ENCODE results near the gene MKNK1. TPM values are rescaled to one million over a fixed set of nuclear protein-coding genes. Genes with fewer than 3 reads are reported as not detected.
A peak's percentile ranks its signal among the peaks of the same experiment; 100 is the strongest.

MKNK1 gene
- total and polyA plus RNA-seq, 8 donors: 21.2 to 182 (median 36.7) TPM

DNA sequence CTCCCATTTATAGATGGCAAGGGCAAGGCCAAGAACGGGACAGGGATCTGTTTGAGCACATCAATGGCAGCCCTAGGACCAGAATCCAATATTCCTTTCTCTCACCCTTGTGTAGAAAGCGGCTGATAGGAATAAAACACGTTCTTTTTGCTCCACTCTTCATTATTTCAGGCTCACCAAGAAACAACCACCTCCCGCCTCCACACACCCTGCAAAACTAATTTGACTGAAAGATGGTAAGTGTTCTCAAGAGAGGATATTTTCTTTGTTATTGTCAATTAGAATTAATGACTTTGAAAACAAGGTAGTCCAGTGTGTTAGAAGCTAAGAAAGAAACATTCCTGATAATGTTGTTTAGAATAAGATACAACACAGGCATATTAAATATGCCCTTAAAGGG is 40.7 kb downstream of the MKNK1 start:
- DNase-seq: no peak
- no peaks in the 10 kb centered on the region for H3K27me3 ChIP-seq
- 86 to 93% (median 88%) methylated on average over 4 of the region's 4 CpGs for WGBS, 5 donors
- no peaks in the 10 kb centered on the region for H3K9me3 ChIP-seq
- H3K36me3 ChIP-seq: peaks cover 48 to 99% (median 99%) of the 10 kb centered on the region in 4 donors
- TF ChIP-seq, protein P1, sequence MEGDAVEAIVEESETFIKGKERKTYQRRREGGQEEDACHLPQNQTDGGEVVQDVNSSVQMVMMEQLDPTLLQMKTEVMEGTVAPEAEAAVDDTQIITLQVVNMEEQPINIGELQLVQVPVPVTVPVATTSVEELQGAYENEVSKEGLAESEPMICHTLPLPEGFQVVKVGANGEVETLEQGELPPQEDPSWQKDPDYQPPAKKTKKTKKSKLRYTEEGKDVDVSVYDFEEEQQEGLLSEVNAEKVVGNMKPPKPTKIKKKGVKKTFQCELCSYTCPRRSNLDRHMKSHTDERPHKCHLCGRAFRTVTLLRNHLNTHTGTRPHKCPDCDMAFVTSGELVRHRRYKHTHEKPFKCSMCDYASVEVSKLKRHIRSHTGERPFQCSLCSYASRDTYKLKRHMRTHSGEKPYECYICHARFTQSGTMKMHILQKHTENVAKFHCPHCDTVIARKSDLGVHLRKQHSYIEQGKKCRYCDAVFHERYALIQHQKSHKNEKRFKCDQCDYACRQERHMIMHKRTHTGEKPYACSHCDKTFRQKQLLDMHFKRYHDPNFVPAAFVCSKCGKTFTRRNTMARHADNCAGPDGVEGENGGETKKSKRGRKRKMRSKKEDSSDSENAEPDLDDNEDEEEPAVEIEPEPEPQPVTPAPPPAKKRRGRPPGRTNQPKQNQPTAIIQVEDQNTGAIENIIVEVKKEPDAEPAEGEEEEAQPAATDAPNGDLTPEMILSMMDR (IDR thresholded peaks at IDR 0.05): no peak
- TF ChIP-seq EP300 (IDR thresholded peaks at IDR 0.05) (no peak), POLR2AphosphoS5 (IDR thresholded peaks at IDR 0.05) (no peak), POLR2A (IDR thresholded peaks at IDR 0.05) (no peak)
- no peaks in the 10 kb centered on the region for H3K4me1 ChIP-seq
- no peak overlapping the region for H3K4me3 ChIP-seq
- intact Hi-C loops (cut with DNase I; ENCODE audit: low total_unique reads): no loop called here
- H3K27ac ChIP-seq: no peak overlapping the region

DNA sequence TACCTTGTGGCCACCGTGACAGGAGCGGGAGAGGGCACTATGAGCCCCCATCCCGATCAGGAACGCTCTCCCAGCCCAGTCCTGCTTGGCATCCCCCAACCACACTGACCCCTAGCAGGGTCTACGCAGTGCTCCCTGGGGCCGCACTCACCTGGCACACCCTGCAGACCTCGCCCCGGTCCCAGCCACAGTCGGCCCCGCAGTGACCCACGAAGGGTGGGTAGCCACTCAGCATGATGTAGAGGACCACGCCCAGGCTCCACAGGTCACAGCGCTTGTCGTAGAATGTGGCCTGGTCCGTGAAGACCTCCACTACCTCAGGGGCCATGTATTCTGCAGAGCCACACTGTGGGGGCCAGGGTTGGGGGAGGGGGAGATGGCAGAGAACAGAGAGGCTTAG is 41.6 kb downstream of the MKNK1 start:
- intact Hi-C loops (cut with DNase I; ENCODE audit: low total_unique reads): no loop called here
- no peak overlapping the region for H3K27ac ChIP-seq
- TF ChIP-seq, protein P1 (IDR thresholded peaks at IDR 0.05): no peak
- no peak for TF ChIP-seq POLR2AphosphoS5 (IDR thresholded peaks at IDR 0.05)
- no peak for TF ChIP-seq POLR2A (IDR thresholded peaks at IDR 0.05)
- no peak for TF ChIP-seq EP300 (IDR thresholded peaks at IDR 0.05)
- no peaks in the 10 kb centered on the region for H3K4me1 ChIP-seq
- DNase-seq: no peak
- WGBS, 5 donors: 88 to 94% (median 92%) methylated on average over 8 to 15 of the region's 15 CpGs
- peaks cover 47 to 99% (median 98%) of the 10 kb centered on the region in 4 donors for H3K36me3 ChIP-seq
- no peaks in the 10 kb centered on the region for H3K9me3 ChIP-seq
- H3K4me3 ChIP-seq: no peak overlapping the region
- H3K27me3 ChIP-seq: no peaks in the 10 kb centered on the region

DNA sequence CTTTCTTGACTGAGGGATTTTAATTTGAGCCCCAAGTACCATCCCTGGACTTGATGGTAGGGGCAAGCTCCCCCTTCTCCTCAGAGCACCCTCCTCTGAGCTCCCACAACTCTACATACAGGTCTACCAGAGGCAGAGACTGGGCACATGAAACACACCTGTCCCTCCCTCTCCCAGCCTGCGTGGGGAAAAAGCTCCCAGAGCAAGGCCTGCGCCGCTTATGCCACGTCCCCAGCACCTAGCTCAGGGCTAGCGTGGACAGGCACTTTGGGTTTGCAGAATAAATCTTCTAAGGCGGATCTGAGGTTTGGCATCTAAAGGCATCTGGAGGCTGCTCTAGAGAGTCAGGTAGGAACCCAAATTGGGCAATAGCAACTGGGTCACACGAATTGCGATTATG is 45.1 kb downstream of the MKNK1 start:
- no peak overlapping the region for H3K4me3 ChIP-seq
- H3K27ac ChIP-seq: no peak overlapping the region
- peaks cover 41 to 68% (median 67%) of the 10 kb centered on the region in 4 donors for H3K36me3 ChIP-seq

DNA sequence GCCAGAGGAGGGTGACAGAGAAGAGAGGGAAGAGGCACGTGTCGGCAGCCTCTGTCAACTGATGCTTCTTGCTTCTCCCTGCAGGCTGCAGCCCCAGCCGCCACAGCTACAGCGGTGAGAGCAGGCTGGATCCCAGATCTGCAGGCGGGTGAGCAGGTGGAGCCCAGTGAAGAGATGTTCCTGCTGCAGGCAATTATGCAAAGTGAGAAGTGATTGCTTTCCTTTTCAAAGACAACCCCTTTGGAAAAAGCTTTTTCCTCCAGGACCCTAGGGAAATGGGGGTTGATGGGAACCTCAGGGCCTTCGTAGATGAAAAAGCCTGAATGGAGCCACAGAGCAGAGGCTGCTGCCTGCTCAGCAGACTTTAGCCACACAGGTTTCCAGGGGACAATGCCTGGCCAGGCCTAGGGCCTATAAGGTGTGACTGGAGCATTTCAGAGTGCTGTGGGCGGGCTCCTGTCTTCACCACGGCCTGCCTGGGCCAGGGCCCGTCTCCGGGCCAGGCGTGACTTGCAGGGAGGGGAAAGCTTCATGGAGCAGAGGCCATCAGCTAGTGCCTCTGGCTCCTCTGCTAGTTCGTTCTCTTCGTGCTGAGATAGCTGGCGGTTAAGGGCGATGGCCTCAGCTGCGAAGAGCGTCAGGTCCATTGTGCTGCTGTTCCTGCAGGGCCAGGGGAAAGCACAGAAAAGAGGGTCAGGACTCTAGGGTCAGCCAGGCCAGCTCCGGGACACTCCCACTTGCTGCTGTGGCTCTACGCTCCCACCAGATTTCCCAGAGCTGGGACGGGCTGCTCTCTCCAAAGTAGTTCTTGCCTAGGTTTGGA is 45.7 kb downstream of the MKNK1 start:
- Histone ChIP-seq H3K4me3 (no peak overlapping the region), H3K4me1 (no peaks in the 10 kb centered on the region), H3K27me3 (no peaks in the 10 kb centered on the region), H3K27ac (no peak overlapping the region), H3K9me3 (no peaks in the 10 kb centered on the region), H3K36me3 (peaks cover 41 to 62% (median 61%) of the 10 kb centered on the region in 4 donors)
- TF ChIP-seq POLR2A (IDR thresholded peaks at IDR 0.05) (no peak), POLR2AphosphoS5 (IDR thresholded peaks at IDR 0.05) (no peak), EP300 (IDR thresholded peaks at IDR 0.05) (no peak)
- intact Hi-C loops (cut with DNase I; ENCODE audit: low total_unique reads): no loop called here
- 77 to 86% (median 83%) methylated on average over 19 to 20 of the region's 20 CpGs for WGBS, 5 donors
- no peak for DNase-seq

More for the DNA sequence above, 45.1 kb downstream of the MKNK1 start:
- Histone ChIP-seq H3K4me1 (no peaks in the 10 kb centered on the region), H3K27me3 (no peaks in the 10 kb centered on the region), H3K9me3 (no peaks in the 10 kb centered on the region)
- intact Hi-C loops (cut with DNase I; ENCODE audit: low total_unique reads): no loop called here
- TF ChIP-seq EP300 (IDR thresholded peaks at IDR 0.05): no peak
- TF ChIP-seq POLR2AphosphoS5 (IDR thresholded peaks at IDR 0.05): no peak
- TF ChIP-seq, protein P1 (IDR thresholded peaks at IDR 0.05): no peak
- TF ChIP-seq POLR2A (IDR thresholded peaks at IDR 0.05): no peak
- no peak for DNase-seq
- WGBS, 5 donors: 93 to 99% (median 94%) methylated on average over 8 of the region's 8 CpGs

DNA sequence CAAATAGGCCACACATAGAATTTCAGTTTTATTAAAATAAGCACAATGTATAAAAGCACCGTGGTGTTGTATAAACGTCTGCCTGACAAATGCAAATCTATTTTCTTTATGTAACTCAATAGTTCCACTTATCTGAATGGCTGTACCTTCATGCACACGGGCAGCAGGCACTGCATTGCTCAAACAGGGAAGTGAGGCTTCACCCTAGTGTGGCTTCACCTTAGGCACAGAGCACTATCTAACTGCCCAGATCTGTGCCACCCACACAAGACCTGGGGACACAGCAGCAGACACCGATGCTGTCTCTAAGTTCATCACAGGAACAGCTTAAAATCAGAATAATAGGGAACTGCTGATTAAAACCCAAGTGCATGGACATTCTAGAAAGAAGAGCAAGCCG is 46.7 kb downstream of the MKNK1 start:
- peak overlapping the region in 2 of 5 donors; percentile 56 to 58 for H3K27ac ChIP-seq
- H3K4me3 ChIP-seq: no peak overlapping the region
- TF ChIP-seq POLR2A (IDR thresholded peaks at IDR 0.05) (no peak), POLR2AphosphoS5 (IDR thresholded peaks at IDR 0.05) (peak in 2 of 3 donors; percentile 10 to 55)
- TF ChIP-seq, protein P1 (IDR thresholded peaks at IDR 0.05): no peak
- H3K4me1 ChIP-seq: no peaks in the 10 kb centered on the region
- peaks cover 39 to 53% (median 52%) of the 10 kb centered on the region in 4 donors for H3K36me3 ChIP-seq
- WGBS, 5 donors: 41 to 55% (median 43%) methylated on average over 5 of the region's 5 CpGs
- H3K9me3 ChIP-seq: no peaks in the 10 kb centered on the region
- DNase-seq: peak; percentile 36 to 39
- intact Hi-C loops (cut with DNase I; ENCODE audit: low total_unique reads): no loop called here
- peaks cover 0 to 1% (median 0%) of the 10 kb centered on the region in 3 donors for H3K27me3 ChIP-seq

All from stomach (tissue), 9 donors.